GM12872 (cell line): Measurements from ENCODE around the gene NFIA.

Experiments
- TF ChIP-seq, protein P1 (sequence below): IDR thresholded peaks from 3 replicates; pipeline ENCODE4 v1.5.1; 2011; ENCODE audit warnings: low read depth, mild to moderate bottlenecking, low read length, moderate library complexity; ENCODE audit not compliant: insufficient read depth

NFIA gene

DNA sequence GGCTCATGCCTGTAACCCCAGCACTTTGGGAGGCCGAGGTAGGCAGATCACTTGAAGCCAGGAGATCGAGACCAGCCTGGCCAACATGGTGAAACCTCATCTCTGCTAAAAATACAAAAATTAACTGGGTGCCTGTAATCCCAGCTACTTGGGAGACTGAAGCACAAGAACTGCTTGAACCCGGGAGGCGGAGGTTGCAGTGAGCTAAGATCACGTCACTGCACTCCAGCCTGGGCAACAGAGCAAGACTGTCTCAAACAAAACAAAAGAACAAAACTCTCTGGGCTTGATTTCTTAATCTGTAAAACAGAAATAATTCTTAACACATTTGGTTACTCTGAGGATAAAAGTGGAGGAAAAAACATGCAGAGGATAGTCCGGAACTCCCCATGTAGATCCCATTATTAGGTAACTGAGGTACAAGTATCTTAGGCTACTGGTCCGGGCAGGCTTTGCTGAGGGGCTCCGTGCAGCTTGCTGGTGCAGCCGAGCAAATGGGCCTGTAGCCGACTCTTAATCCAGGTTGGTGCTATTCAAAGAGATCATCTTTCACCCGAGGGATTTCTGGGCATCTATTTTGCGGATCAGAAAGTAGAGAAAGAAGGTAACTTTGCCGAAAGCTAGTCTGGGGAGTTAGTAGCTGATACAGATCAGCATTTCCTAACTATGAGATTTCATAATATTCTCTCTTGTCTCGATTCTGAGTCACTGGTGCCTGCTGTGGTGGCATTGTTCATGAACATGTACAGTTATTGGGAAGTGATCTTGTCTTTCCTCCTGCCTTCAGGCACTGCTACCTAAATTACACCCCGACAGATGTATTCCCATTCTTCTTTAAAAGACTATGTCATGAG lies 56.8 kb downstream of the NFIA start:
- TF ChIP-seq, protein P1, sequence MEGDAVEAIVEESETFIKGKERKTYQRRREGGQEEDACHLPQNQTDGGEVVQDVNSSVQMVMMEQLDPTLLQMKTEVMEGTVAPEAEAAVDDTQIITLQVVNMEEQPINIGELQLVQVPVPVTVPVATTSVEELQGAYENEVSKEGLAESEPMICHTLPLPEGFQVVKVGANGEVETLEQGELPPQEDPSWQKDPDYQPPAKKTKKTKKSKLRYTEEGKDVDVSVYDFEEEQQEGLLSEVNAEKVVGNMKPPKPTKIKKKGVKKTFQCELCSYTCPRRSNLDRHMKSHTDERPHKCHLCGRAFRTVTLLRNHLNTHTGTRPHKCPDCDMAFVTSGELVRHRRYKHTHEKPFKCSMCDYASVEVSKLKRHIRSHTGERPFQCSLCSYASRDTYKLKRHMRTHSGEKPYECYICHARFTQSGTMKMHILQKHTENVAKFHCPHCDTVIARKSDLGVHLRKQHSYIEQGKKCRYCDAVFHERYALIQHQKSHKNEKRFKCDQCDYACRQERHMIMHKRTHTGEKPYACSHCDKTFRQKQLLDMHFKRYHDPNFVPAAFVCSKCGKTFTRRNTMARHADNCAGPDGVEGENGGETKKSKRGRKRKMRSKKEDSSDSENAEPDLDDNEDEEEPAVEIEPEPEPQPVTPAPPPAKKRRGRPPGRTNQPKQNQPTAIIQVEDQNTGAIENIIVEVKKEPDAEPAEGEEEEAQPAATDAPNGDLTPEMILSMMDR, result no peak

DNA sequence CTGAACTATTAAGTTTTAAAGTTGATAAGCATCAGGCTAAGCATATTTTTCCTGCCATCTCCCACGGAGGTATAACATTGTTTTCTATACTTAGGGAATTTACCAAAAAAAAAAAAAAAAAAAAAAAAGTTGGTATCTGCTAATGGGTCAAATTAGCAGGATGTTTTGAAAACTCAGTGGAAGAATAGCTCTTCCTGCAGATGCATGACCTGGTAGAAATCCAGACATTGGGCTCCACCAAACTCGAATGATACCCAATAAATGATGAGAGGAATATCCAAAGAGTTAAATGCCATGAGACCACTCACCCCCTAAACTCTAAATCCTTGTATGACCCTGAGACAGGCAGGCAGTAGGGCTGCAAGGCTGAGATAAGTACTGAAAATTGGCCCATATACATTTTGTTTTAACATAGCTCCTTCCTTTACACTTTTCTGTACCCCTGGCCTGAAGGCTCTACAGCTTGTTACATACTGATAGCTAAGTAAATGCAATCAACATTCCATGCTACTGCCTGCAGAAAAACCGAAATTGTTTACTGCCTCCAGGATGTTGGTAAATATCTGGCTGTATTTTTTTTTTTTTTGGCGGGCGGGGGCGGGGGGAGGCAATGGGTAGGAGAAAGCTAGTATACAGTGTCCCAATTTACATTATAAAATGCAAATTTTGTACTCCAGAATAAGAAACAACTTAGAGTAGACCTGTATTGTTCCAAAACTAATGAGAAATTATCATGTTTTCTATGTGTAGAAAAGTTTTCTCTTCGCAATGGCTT lies 57.6 kb downstream of the NFIA start:
- TF ChIP-seq, protein P1, result no peak

DNA sequence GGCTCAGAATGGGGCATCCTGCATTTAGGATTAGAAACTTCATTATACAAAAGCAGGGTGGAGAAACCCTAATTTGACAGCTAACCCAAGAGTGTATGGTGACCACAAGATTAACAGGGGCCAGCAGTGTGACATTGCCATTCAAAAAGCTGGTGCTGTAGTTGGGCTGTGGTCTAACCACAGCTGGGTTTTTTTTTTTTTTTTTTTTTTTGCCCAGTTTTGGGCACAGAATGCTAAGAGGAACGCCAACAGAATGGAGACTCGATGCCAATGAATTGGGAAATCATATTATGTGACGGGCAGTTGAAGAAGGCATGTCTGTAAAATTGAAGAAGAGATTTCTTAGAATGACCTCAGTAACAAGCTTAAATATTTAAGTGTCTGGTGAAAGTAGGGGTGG lies 58.4 kb downstream of the NFIA start:
- TF ChIP-seq, protein P1, result no peak

DNA sequence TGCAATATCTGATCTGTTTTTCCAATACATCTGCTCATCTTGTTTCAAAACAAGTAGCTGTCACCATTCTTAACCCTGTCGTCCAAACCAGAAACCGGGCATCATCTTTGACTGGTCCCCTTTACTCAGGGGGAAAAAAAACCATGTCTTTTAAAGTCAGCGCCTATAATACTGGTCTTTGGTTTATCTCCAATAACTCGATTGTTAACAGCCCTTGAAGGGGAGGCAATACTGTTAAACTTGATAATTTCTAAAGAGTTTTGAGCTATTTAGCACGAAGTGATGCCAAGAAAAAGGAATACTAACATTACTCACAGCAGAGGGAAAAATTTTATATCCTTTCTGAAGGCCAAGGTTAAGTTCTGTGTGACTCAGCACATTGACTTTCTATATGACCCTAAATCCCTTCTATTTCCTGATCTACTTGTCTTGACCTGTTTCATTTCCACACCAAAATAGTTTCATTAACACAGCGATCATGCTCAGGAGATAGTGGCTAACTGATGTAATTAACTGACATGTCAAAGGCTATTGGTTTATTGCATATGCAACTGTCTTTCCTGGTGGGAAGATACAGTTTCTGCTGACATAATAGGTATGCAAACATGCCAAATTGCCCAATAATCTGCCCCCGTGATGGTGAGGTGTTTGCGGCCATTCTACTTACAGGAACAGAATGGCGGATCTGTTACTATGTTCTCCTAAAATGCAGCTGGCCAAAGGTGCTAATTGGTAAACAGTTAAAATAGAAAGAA lies 59.1 kb downstream of the NFIA start:
- TF ChIP-seq, protein P1, result no peak

DNA sequence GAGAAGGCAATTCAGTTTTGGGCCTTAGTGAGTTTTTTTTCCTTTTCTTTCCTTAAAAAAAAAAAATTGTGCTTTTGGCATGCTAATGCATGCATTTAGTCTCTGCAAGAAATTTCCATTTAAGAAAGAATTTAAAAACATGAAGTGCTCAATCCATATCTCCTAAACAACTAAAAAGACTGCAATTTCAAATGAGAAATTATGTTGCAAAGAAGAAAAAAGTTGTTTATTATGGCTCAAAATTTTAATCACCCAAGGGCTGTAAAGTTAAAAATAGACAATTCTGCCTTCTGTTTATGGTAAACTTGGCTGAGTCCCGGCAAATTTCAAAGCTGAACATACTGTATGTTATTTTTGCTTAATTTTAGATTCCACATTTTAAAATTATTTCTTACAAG lies 59.7 kb downstream of the NFIA start:
- TF ChIP-seq, protein P1, result no peak

DNA sequence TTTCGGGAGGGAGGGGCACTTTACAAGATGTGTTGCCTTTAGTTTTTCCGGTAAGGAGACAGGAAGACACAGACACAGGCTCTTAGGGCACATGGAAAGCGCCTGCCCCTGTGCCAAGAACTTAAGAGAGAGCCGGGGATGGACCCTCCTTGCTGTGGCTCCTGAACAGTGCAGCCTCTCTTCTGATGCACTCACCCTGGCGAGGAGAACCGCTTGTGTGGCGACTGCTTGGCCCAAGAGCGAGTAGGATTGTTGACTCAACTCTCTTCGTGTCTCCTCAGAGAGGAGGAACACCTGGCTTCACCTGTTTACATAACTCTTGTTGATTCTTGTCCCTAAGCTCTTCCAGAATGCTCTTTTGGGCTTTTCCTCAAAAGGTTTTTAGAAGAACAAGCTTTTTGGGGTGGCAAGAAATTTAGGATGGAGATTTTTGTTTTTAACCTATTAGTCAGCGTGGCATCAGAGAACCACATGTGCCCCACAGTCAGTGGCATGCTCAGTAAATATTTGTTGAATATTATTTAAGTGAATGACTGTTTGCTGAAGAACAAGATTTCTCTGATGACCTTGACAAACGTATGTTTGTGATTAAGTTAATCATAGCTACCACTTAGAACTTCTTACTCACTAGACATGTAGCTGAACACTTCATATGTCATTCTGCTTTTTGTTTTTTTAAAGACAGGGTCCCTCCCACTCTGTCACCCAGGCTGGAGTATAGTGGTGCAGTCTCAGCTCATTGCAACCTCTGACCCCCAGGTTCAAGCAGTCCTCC lies 60.6 kb downstream of the NFIA start:
- TF ChIP-seq, protein P1, result no peak
